ENCODE results near the gene XYLT1. TPM values are rescaled to one million over a fixed set of nuclear protein-coding genes. Genes with fewer than 3 reads are reported as not detected.

XYLT1 gene
- total and polyA plus RNA-seq, 8 donors, result 6.0 to 8.4 (median 7.3) TPM

DNA sequence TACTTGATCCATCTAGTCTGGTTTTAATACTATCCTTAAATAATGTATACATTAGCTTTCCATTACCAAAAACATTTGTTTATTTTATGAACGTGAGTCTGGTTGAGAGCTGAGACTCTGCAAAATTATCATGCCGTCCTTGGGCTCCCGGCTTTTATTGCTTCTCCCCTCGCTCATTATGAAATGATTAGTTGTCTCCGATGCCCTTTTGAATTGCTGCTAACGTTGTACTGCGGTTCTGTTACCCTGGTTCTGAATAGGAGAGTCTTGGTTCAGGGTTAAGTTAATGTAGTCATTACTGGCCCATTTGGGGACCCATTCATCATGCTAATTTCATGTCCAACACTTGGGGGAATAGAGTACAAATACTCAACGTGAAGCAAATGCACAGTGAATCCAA, 12.8 kb downstream of the XYLT1 start:
- H3K27me3 ChIP-seq, result no peaks in the 10 kb centered on the region
- ATAC-seq (no peak), DNase-seq (no peak)
- no peaks in the 10 kb centered on the region for H3K36me3 ChIP-seq
- no peak overlapping the region for H3K27ac ChIP-seq
- H3K4me1 ChIP-seq, result peaks cover 0 to 37% of the 10 kb centered on the region in 2 donors
- no peak overlapping the region for H3K4me3 ChIP-seq
- H3K9me3 ChIP-seq, result no peaks in the 10 kb centered on the region
- intact Hi-C loops (cut with DNase I), result no loop called here
- TF ChIP-seq CTCF (IDR thresholded peaks at IDR 0.05), result no peak

DNA sequence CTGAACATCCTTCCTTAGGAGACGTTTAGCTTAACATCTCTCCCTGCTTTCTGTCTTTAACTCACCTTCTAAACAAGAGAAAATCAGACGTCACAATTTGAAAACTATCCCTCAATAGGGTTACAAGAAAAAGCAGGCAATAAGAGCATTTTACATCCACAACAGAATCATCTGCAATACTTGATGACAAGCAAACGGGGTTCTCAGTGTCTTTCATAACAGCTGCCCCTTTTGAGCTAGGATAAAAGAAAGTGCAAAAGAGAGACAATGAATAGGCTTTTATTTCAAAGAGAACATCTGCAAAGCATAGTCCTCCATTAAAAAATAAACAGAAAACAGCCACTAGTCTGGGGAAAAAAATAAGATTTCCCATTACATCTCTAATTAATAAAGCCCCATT, 13.2 kb downstream of the XYLT1 start:
- no peaks in the 10 kb centered on the region for H3K9me3 ChIP-seq
- DNase-seq (no peak), ATAC-seq (no peak)
- TF ChIP-seq CTCF (IDR thresholded peaks at IDR 0.05), result no peak
- H3K27ac ChIP-seq, result no peak overlapping the region
- H3K4me3 ChIP-seq, result no peak overlapping the region
- H3K36me3 ChIP-seq, result no peaks in the 10 kb centered on the region
- H3K27me3 ChIP-seq, result no peaks in the 10 kb centered on the region
- H3K4me1 ChIP-seq, result peaks cover 0 to 38% of the 10 kb centered on the region in 2 donors
- intact Hi-C loops (cut with DNase I), result no loop called here

DNA sequence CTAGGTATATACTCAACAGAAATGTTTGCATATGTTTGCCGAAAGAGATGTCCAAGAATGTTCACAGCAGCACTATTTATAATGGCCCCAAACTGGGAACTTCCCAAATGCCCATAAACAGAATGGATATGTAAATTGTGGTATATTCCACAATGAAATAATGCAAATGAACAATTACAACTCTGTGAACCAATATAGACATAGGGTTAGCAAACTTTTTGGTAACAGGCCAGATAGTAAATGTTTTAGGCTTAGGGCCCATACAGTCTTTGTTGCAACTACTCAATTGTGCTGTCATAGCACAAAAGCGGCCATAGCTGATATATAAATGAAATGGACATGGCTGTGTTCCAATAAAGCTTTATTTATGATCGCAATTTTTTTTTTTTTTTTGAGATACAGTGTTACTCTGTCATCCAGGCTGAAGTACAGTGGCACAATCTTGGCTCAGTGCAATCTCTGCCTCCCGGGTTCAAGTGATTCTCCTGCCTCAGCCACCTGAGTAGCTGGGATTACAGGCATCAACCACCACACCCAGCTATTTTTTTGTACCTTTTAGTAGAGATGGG, 16.5 kb downstream of the XYLT1 start:
- DNase-seq, result no peak
- intact Hi-C loops (cut with DNase I), result no loop called here
- no peak overlapping the region for H3K27ac ChIP-seq
- H3K9me3 ChIP-seq, result no peaks in the 10 kb centered on the region
- no peaks in the 10 kb centered on the region for H3K27me3 ChIP-seq
- H3K4me1 ChIP-seq, result peaks cover 0 to 39% of the 10 kb centered on the region in 2 donors
- ATAC-seq, result no peak
- no peak for TF ChIP-seq CTCF (IDR thresholded peaks at IDR 0.05)
- H3K36me3 ChIP-seq, result no peaks in the 10 kb centered on the region
- no peak overlapping the region for H3K4me3 ChIP-seq

GRCh38 chr16:17453364-17454038, 17.3 kb downstream of the XYLT1 start:
- Histone ChIP-seq H3K36me3 (no peaks in the 10 kb centered on the region), H3K4me3 (no peak overlapping the region), H3K4me1 (peaks cover 0 to 46% of the 10 kb centered on the region in 2 donors), H3K9me3 (no peaks in the 10 kb centered on the region), H3K27me3 (no peaks in the 10 kb centered on the region), H3K27ac (no peak overlapping the region)
- intact Hi-C loops (cut with DNase I), result no loop called here
- DNase-seq, result no peak
- ATAC-seq, result no peak
- TF ChIP-seq CTCF (IDR thresholded peaks at IDR 0.05), result no peak

GRCh38 chr16:17452922-17453321, 17.8 kb downstream of the XYLT1 start:
- intact Hi-C loops (cut with DNase I), result no loop called here
- H3K4me3 ChIP-seq, result no peak overlapping the region
- H3K27ac ChIP-seq, result no peak overlapping the region
- H3K4me1 ChIP-seq, result peaks cover 0 to 52% of the 10 kb centered on the region in 2 donors
- no peaks in the 10 kb centered on the region for H3K36me3 ChIP-seq
- H3K9me3 ChIP-seq, result no peaks in the 10 kb centered on the region
- DNase-seq, result no peak
- H3K27me3 ChIP-seq, result no peaks in the 10 kb centered on the region
- TF ChIP-seq CTCF (IDR thresholded peaks at IDR 0.05), result no peak
- ATAC-seq, result no peak
